Pancreas (tissue), 10 donors: ENCODE measurements around the gene ST8SIA5. TPM values are rescaled to one million over a fixed set of nuclear protein-coding genes. Genes with fewer than 3 reads are reported as not detected.

Experiments used
- ATAC-seq, 4 donors: fragments of 200-7000 bp; cut with Tn5 transposase; one replicate each; pipeline versions ENCODE4 v1.8.0 to v1.9.1; 2020; ENCODE audit warnings: mild to moderate bottlenecking in 4 of 4, moderate library complexity in 4 of 4
- DNase-seq, 6 donors: peaks; one replicate each; pipeline ENCODE4 v3.0.0-alpha.2; 2020
- FAIRE-seq: peaks from 2 replicates; lab custom pipeline; 2012; peaks lifted over from hg19 to GRCh38; lab: Jason Lieb, UNC
- H3K27ac ChIP-seq, 4 donors: fragments of 200-600 bp; sonication (generic); 1 replicate in 3 of 4; 2 replicates in 1 of 4; pipeline versions ENCODE4 v1.5.0 to v1.8.0; 2020
- H3K27me3 ChIP-seq, 4 donors: fragments of 200-600 bp; one replicate each; pipeline ENCODE4 v1.8.0; 2021
- H3K36me3 ChIP-seq, 3 donors: fragments of 200-600 bp; sonication (generic) in 1 of 3; one replicate each; pipeline versions ENCODE4 v1.5.0 to v1.8.0; 2020 to 2021
- H3K4me1 ChIP-seq, 3 donors: fragments of 200-600 bp; one replicate each; pipeline ENCODE4 v1.8.0; 2021
- H3K4me3 ChIP-seq, 4 donors: fragments of 200-600 bp; sonication (generic) in 2 of 4; one replicate each; pipeline versions ENCODE4 v1.5.0 to v1.8.0; 2020 to 2021
- H3K9me3 ChIP-seq, 4 donors: fragments of 200-600 bp; one replicate each; pipeline ENCODE4 v1.8.0; 2021
- WGBS, 2 donors: extraction: QIAGEN DNeasy Blood & Tissue Kit; methylation state at CpG; one replicate each; pipeline ENCODE4 v1.1.7; 2013; 5-methylcytosine and 5-hydroxymethylcytosine counted together
- intact Hi-C, 3 donors: fragments of 100-400 bp; cut with DNase I; formaldehyde crosslinking; loops; one replicate each; pipeline versions ENCODE4 v1.11.1 to v1.14.2; 2022
- polyA plus RNA-seq, 2 donors: library from polyadenylated mRNA; stranded (reverse); fragments of 200-250 nt; gene quantifications; one replicate each; pipeline ENCODE4 v1.2.3, GENCODE V29; 2013
- total RNA-seq, 6 donors: library from RNA; stranded (reverse); fragmentation: NEBNext Ultra II Directional in 4 of 6; extraction: Animal tissue kit (Norgen Biotek cat#: 25700) in 4 of 6; gene quantifications; one replicate each; pipeline versions ENCODE4 v1.2.1 to v1.2.4, GENCODE V29; 2021 to 2023
- TF ChIP-seq, protein P1 (sequence below), 4 donors: fragments of 200-600 bp; sonication (generic) in 3 of 4; IDR thresholded peaks; one replicate each; pipeline versions ENCODE4 v1.5.0 to v1.8.0; 2021; ENCODE audit warnings: antibody characterized with exemption in 4 of 4
- donor health status: healthy with polysubstance abuse.
- donor health status: DM: no; HTN: no; CAD: no; lungs with moderate emphysema.
- donor health status: DM: no; HTN: no; CAD: no.
- donor health status: control.
- donor health status: control.
- donor health status: Bipolar disorder and iron deficiency.
- donor health status: DM: yes; HTN: yes; CAD: no.
- donor health status: DM: no; HTN: no; CAD: no.
- donor health status: DM: no; HTN: no; CAD: no.
- donor health status: DM: yes; HTN: yes; CAD: no.

The ST8SIA5 gene
- total and polyA plus RNA-seq, 8 donors, result 0.06 to 1.1 (median 0.24) TPM

DNA sequence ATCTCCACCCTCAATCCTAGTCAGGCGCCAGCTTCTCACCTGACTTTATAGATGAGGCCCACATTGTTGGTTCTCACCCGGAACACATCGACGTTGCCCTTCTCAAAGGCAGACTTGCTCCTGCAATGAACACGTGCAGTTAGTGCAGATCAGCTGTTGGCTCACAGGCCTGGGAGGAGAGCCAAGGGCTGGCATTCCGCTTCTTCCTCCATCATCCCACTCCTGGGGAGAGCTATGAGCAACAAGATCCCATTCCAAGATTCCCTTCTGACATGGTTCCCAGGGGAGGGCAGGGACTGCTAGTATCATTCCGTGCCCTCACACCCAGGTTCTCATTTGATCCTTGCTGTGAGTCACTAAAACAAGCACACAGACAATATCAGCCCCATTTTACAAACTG is 114.9 kb downstream of the ST8SIA5 start:
- Histone ChIP-seq H3K9me3 (no peaks in the 10 kb centered on the region), H3K27ac (no peak overlapping the region), H3K36me3 (no peaks in the 10 kb centered on the region), H3K4me3 (no peak overlapping the region), H3K27me3 (no peaks in the 10 kb centered on the region), H3K4me1 (no peaks in the 10 kb centered on the region)
- 70 to 79% methylated on average over 7 of the region's 7 CpGs for WGBS, 2 donors
- FAIRE-seq (no peak), ATAC-seq (no peak), DNase-seq (no peak)
- TF ChIP-seq, protein P1, sequence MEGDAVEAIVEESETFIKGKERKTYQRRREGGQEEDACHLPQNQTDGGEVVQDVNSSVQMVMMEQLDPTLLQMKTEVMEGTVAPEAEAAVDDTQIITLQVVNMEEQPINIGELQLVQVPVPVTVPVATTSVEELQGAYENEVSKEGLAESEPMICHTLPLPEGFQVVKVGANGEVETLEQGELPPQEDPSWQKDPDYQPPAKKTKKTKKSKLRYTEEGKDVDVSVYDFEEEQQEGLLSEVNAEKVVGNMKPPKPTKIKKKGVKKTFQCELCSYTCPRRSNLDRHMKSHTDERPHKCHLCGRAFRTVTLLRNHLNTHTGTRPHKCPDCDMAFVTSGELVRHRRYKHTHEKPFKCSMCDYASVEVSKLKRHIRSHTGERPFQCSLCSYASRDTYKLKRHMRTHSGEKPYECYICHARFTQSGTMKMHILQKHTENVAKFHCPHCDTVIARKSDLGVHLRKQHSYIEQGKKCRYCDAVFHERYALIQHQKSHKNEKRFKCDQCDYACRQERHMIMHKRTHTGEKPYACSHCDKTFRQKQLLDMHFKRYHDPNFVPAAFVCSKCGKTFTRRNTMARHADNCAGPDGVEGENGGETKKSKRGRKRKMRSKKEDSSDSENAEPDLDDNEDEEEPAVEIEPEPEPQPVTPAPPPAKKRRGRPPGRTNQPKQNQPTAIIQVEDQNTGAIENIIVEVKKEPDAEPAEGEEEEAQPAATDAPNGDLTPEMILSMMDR (IDR thresholded peaks at IDR 0.05), result no peak
- intact Hi-C loops, result no loop called here

- ATAC-seq, result no peak
- FAIRE-seq, result no peak
- TF ChIP-seq, protein P1 (IDR thresholded peaks at IDR 0.05), result no peak
- Histone ChIP-seq H3K4me3 (no peak overlapping the region), H3K4me1 (no peaks in the 10 kb centered on the region), H3K27ac (no peak overlapping the region), H3K9me3 (no peaks in the 10 kb centered on the region), H3K36me3 (no peaks in the 10 kb centered on the region), H3K27me3 (no peaks in the 10 kb centered on the region)
- intact Hi-C loops, result no loop called here
- no peak for DNase-seq
- WGBS, 2 donors, result 79 to 84% methylated on average over 6 of the region's 6 CpGs
Observed at GRCh38 chr18:46639386-46639785, 117.5 kb downstream of the ST8SIA5 start.

DNA sequence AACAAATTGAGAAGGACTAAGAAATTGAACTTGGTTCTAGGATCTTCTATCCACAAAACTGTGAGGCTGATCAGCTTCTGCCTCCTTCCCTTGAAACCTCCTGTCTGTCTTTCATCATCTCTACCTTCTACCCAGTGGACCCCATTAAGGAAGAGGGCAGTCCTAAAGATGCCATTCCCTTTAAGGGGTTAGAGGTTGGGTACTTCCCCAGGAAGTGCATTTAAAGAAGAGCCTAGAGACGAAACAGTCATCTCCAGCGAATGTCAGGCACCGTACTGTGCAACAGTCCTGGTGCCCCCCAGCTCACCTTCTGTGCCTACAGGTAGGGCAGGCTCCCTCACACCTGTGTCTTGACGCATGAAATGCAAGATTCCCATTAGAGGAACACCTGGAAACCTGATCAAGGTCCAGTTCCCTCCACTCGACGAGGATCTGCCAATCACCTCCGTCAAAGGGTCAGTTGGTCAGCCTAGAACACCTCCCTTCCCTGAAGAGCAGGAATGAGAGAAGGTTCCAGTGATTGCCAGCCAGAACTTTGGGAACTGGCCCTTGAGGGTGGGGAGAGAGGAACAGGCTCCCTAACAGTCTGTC is 120.7 kb downstream of the ST8SIA5 start:
- WGBS, 2 donors, result 45 to 64% methylated on average over 7 of the region's 7 CpGs

GRCh38 chr18:46632401-46633071 is 124.3 kb downstream of the ST8SIA5 start:
- ATAC-seq, result no peak
- DNase-seq, result no peak
- H3K9me3 ChIP-seq, result no peaks in the 10 kb centered on the region
- intact Hi-C loops, result no loop called here
- no peaks in the 10 kb centered on the region for H3K27me3 ChIP-seq
- 72 to 83% methylated on average over 8 of the region's 8 CpGs for WGBS, 2 donors
- no peak for FAIRE-seq
- no peaks in the 10 kb centered on the region for H3K36me3 ChIP-seq
- no peak overlapping the region for H3K4me3 ChIP-seq
- TF ChIP-seq, protein P1 (IDR thresholded peaks at IDR 0.05), result no peak
- no peak overlapping the region for H3K27ac ChIP-seq
- no peaks in the 10 kb centered on the region for H3K4me1 ChIP-seq

More for the DNA sequence above, 120.7 kb downstream of the ST8SIA5 start:
- DNase-seq (no peak), ATAC-seq (no peak), FAIRE-seq (no peak)
- H3K9me3 ChIP-seq, result no peaks in the 10 kb centered on the region
- intact Hi-C loops, result no loop called here
- no peaks in the 10 kb centered on the region for H3K4me1 ChIP-seq
- H3K36me3 ChIP-seq, result no peaks in the 10 kb centered on the region
- no peak overlapping the region for H3K27ac ChIP-seq
- TF ChIP-seq, protein P1 (IDR thresholded peaks at IDR 0.05), result no peak
- no peaks in the 10 kb centered on the region for H3K27me3 ChIP-seq
- no peak overlapping the region for H3K4me3 ChIP-seq

GRCh38 chr18:46630991-46631390 is 125.9 kb downstream of the ST8SIA5 start:
- H3K4me1 ChIP-seq, result no peaks in the 10 kb centered on the region
- WGBS, 2 donors, result 54 to 67% methylated on average over 3 of the region's 3 CpGs
- no peak for ATAC-seq
- no peak overlapping the region for H3K27ac ChIP-seq
- DNase-seq, result no peak
- TF ChIP-seq, protein P1 (IDR thresholded peaks at IDR 0.05), result no peak
- H3K27me3 ChIP-seq, result no peaks in the 10 kb centered on the region
- no peaks in the 10 kb centered on the region for H3K36me3 ChIP-seq
- intact Hi-C loops, result no loop called here
- H3K9me3 ChIP-seq, result no peaks in the 10 kb centered on the region
- FAIRE-seq, result no peak
- H3K4me3 ChIP-seq, result no peak overlapping the region
